ENCODE results near the gene LYPD1.
"Not testable (repeated sequence)": the region's sequence is repeated elsewhere in the genome, so short reads cannot be mapped to it uniquely, and the experiment has no call there.

The LYPD1 gene, protein sequence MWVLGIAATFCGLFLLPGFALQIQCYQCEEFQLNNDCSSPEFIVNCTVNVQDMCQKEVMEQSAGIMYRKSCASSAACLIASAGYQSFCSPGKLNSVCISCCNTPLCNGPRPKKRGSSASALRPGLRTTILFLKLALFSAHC

DNA sequence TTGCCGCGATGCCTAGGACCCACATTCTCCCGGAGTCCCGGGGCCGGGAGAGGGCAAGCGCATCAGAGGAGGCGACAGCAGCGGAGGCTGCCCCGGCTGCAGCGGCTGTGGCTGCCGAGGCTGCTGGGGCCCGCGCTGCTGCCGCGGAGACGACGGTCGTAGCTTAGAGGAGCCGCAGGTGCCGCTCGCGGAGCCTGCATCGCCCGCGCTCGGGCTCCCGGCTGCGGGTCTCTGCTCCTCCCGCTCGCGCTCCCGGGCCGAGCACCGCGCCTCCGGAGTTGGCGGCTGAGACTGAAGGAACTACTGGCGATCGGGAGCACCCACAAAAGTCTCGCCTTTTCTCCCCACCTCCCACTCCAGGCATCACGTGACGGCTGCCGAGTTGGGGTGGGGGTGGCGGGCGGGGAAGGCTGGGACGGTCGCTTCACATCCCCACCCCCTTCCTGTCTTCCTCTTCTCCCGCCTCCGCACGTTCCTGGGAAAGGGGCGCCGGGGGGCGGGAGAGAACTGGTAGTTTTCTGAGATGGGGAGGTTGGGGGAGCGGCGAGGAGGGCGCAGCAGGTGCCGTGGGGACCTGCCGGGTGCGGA is at the start of gene LYPD1:
TSS of gene LYPD1 (minus strand) at position 298 of the 588 bp plus-strand sequence. CDS start at position 25, 273 bp downstream.
- peak; percentile 10 for DNase-seq

DNA sequence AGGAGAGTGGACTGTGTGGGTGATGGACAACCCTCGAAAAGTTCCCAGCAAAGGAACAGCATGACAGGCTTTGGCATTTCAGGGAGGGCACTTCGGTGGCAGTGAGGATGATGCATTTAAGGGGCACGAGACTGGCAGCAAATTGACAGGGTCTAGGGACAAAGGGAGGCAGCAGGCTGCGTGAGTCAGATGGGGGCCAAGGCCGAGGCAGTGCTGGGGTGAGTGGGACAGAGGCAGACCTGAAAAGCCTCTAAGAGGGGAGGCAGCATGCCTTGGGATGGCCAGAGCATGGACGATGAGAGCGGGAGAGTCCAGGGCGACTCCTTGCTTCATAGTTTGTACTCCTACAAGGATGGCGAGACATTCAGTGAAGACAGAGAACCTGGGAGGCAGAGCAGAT is 49.5 kb upstream of the LYPD1 start:
- DNase-seq = no peak

DNA sequence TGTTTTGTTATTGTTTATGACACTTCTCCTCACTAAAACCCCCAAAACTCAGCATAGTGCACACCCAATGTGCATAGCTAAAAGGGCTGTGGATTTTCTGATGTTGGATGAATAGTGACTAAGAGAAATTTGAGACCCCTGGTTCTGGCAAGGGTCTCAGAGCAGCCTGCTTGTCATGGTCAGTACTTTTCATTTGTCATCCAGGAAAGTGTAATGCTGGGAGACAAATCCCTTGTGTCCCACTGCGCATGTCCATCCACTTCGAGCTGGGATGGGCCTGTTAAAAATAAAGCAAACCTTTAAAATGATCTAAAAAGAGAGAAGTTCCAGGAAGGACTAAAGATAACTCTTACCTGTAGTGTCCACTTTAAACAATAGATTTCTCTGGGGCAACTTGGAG is 46.9 kb upstream of the LYPD1 start:
- DNase-seq = no peak

DNA sequence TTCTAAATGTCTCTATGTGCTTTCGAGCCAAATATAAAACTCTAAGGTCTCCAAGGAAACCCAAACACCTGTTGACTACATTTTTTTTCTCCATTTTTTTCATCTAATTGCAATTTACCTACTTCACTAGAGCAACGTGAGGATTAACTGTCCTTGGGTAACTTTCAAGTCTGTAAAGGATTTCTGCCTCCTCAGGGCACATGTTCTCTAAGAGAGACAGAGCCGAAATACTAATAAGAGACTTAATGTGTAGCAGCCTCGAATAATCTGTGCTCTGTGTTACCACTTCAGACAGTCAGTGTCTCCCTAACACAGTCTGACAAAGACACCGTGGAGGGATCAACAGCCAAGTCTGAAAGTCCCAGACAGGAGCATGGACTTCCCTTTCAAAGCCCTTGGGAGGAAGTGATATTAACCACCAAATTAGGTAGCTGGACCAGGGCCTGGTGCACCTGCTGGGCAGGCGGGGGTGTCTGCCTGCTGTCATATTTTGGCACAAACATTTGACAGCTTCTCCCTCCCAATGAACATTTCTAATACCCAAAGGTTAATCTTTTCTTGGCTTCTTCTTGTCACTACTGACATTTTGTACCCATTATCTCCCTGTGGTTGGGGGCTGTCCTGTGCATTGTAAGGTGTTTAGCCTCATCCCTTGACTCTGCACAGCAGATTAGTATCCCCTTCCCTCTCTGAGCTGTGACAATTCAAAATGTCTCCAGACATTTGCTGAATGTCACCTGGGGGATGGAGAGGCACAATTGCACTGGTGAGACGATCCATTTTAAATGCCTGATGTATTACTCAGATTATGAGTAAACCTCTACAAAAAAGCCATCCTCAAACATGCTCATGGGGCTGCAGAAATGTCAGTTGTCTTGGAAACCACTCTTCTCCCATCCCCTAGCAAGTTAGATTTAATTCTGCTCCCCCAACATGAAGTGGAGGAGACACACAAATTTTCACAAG is 45.7 kb upstream of the LYPD1 start:
- DNase-seq = no peak

DNA sequence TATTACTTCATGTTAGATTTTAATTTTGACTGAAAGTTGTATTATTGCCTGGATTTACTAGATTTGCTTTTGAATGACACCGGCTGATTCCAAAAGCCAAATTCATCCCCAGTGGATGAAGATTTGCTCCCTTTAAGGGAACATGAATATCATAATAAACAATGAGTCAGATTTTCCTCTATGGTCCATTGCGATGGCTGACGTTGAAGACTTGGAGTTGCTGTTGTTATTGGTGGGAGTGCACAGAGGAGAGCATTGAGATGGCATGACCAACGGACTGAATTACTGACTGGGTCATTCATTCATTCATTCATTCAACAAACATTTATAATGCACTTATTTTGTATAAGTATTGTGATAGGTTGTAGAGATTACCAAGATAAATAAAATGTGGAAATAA is 33.4 kb upstream of the LYPD1 start:
- no peak for DNase-seq

DNA sequence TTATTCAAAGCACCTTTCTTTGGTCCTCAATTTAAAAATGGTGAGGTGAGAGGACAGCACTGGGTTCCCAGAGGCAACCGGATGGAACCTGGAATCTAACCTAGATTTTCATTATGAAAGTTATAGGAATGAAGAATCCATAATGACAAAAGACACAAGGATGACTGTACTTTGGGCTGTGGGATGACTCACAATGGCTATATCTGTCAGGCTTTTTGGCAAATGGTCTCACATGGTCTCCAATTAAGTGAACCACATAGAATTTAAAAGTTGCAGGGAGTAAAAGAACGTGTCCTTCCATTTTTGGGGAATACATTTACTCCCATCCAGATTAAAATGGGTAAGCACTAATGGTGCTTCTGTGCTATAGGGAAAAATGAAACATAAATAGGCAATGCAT is 31.8 kb upstream of the LYPD1 start:
- no peak for DNase-seq

DNA sequence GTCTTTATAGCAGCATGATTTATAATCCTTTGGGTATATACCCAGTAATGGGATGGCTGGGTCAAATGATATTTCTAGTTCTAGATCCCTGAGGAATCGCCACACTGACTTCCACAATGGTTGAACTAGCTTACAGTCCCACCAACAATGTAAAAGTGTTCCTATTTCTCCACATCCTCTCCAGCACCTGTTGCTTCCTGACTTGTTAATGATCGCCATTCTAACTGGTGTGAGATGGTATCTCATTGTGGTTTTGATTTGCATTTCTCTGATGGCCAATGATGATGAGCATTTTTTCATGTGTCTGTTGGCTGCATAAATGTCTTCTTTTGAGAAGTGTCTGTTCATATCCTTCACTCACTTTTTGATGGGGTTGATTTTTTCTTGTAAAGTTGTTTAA is 29.8 kb upstream of the LYPD1 start:
- not testable (repeated sequence) for DNase-seq

DNA sequence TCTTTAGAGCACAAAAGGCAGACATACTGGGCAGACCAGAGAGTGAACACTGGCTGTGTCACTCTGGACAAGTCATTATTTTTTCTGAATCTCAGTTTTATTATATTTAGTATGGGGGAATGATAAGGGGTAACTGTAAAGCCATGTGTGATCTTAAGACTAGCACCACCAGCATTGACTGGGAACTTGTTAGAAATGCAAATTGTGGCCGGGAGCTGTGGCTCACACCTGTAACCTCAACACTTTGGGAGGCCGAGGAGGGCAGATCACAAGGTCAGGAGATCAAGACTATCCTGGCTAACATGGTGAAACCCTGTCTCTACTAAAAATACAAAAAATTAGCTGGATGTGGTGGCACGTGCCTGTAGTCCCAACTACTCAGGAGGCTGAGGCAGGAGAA is 28.3 kb upstream of the LYPD1 start:
- DNase-seq = not testable (repeated sequence)

DNA sequence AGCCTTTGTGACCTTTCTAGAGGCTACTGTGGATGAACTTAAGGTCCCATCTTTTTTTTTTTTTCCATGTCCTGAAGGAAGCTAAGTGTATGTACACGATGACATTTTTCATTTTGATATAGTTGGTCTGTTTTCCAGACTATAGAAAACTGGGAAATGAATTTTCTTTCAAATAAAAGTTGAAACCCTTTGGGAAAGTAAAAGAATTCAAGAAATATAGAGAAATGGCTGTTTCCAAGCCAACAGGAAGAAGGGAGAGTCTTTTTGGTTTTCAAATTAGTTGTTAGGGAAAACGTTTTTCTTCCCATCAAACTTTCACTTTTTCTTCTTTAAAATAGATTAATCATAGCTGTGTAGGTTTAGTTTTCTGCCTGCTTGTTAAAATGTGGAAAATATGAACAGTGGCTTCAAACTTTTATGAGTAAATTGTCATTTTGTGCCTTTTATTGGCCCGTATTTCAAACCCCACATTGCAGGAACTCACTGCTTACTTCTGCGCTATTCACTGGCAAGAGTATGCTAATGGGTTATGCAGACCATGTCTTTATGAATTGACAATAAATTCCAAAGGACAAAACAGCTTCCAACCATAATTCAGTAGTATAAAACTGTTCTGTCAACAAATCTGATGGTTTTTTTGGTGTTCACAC is 27.7 kb upstream of the LYPD1 start:
- no peak for DNase-seq

DNA sequence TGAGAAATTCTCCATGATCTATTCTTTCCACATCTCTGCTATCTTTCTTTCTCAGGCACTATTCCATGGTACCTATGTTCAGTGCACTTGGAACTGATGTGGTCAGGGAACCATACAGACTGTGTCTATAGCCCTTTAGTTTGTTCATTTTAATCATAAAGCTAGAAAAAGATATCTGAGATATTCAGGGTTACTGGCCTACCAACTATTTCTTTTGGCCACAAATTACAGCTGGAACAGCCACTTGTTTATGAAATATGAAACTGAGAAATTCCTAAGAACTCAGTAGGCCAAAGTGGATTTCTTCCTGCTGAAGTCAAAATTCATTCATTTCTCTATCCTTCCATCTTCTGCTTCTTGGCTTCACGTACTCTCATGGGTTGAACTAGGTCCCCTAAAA is 22.8 kb upstream of the LYPD1 start:
- DNase-seq = no peak

DNA sequence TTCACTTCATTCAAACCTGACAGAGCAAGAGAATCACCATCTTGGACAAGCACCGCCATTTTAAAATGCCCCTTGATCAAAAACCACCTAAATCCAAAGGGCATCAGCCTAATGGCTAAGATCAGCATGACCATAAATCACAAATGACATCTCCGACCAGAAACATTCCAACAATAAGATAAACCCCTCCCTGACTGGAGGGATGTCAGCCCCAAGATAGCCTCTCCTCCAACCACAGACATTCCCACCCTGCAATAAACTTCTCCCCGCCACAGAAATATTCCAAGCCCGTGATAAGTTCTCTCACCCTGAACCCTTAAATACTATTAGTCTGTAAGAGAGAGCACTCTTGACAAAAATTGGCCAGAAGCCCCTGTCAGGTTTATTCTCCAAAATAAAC is 21.6 kb upstream of the LYPD1 start:
- peak; percentile 23 for DNase-seq

DNA sequence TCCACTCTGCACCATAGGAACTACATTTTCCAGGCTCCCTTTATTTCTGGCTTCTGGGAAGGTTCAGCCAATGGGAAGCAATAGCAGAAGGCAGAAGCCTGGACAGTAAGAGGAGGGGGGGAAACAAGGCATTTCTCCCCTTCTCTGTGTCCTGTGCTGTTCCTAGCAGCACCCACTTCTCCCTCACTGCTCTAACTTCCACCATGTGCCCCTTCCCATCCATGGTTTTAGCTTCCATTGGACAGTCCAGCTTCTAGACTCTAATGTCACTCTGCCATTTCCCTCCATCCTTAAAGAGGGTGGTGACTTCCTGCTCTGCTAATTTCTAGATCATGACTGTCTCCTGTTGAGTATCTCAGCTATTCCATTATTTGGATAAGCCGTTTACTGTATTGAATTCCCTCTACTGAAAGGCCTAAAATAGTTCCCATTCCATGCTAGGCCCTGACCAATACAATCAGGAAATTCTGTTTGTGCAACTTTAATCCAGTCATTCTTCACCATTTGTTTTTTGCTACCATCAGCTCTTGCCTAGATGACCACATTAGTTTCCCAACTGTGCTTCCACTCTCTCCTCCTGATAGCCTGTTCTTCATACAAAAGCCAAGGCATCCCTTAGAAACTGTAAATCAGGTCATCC is 20.8 kb upstream of the LYPD1 start:
- no peak for DNase-seq

DNA sequence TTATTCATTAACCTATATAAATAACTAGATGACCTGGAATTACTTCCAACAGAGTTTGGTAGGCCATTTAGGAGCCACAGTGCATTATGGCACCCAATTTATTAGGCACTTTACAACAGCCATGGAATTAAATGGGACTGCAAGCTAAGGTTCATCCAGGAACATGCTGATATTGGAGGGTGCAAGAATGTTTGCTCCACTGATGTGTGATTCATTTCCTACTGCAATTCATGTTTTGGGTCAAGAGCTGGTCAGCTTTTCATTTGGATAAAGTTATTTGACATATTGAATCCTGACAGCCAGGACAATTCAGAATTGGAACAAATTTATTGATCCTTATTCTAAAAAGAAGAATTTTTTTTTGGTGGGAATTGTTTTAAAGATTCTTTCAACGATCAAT is 11.8 kb upstream of the LYPD1 start:
- DNase-seq = no peak

DNA sequence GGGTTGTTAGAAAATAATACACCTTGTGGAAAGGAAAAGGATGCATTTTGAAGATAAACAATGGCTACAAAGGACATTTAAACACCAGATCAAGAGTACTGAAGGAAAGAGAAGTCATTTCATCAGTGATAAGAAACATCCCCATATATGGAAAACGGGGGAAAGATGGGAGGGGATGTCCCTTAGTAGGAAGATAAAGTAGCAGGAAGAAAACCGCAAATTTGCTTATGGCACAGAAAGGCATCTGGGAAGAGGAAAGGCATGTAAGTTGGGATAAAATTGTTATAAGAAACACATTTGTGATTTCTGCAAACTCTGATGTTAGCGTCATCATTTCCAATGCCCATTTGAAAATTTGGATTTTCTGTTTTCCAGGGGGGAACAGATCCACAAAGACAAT is 10.5 kb upstream of the LYPD1 start:
- no peak for DNase-seq

DNA sequence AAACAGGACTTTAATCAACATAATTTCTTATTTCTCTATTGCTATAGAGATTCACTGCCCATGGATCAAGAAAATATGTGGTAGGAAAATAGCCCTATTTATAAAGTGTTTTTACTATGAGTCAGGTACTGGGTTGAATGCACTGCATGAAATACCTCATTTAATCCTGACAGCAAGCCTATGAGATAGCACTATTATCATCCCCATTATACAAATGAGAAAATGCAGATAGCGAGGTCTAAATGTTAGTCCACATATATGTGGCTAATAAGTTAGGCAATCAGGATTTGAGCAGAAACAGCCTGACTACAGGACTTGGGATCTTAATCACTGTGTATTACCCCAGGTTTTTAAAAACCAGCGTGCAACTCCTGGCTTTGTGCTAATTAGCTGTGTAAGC is 8.5 kb upstream of the LYPD1 start:
- DNase-seq = peak; percentile 29

DNA sequence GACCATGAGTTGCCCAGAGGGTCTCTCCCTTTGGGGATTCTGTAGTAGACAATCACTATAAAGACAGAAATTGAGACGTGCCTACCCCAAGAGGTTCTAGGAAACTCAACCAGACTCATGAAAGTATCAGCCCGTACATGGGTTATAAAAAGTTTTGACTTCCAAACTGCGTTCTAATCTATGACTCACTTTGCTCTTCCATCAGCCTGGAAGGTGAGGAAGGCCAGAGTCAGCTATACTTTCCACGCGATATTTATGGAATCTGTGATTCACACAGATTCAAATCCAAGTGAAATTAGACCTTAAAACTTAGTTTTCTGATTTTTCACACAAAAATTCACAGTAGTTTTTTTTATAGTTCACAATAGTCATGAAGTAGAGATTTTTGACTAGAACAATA is 7.7 kb upstream of the LYPD1 start:
- DNase-seq = peak; percentile 63

DNA sequence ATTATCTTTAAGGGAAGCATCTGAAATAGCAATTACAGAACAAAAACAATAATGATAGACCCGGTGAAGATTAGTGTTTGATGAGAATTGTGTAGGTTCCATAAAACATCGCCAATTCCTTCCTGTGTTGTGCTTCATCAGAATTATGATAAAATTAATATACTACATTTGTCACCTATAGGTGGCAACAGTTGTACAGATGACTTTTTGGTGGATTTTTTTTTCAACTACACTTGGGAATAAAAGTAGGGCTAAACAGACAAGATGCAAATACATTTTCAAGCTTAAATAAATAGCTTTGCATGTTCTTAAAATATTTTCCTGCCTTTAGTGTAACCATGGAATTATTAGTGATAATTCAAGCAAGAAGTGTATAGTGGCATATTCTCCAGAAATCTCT is 7.0 kb upstream of the LYPD1 start:
- no peak for DNase-seq

DNA sequence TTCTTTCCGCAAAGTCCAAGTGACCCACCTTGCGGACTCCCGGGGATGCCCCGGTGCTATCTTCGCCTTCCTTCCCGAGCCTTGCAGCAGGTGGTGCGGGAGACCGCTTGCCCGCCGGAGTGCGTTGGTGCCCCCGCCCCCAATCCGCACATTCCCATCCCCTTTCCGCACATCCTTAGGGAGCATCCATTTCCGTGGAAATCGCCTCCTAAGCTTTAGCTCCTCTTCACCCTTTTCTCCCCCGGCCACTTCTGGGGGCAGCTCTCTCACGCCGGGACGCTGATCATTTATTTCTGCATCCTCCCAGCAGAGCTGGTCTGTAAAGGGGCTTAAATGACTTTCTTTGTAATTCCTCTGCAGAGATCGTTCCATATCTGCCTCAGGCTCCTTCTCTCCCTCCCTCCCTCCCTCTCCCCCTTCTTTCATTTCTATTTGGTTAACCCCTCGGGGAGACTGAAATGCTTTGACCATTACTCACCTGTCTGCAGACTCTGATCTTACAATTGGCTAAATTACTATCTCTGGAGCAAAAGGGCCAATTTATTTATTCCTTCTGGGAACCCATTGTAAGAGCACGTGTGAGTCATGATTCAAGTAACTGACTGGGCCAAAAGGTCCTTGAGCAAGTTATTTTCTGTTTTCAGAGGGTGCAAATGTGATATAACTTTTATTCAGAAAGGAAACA is 1.3 kb upstream of the LYPD1 start:
- DNase-seq = peak; percentile 77

DNA sequence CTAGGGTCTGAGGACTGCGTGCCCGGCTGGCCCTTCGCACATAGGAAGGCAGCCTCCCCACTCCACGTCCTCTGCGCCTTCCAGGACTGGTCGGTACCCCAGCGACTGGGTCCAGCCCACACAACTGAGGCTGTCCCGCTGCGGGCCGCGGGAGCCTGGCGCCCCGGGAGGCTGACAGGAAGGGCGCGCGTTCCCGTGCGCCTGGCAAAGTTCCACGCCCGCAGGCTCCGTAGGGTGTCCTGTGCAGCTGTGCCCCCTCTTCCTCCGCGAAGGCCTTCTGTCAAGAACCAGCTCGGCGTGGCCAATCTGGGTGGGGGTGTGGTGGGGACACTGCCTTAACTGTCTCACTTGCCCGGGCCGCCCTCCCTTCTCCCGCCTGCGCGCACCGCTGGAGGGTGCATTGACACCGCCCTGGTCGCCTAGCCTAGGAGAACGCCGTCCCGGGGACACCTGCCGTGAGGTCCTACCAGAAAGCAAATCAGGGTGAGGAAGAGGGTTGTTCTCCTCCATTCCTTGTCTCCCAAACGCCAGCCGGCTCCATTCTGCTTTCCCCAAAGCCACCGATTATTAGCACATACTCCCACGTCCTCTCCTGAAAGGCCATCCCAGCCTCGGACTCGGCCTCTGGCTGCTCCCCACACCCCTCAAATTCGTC is 618 bp upstream of the LYPD1 start:
- DNase-seq = peak; percentile 31

DNA sequence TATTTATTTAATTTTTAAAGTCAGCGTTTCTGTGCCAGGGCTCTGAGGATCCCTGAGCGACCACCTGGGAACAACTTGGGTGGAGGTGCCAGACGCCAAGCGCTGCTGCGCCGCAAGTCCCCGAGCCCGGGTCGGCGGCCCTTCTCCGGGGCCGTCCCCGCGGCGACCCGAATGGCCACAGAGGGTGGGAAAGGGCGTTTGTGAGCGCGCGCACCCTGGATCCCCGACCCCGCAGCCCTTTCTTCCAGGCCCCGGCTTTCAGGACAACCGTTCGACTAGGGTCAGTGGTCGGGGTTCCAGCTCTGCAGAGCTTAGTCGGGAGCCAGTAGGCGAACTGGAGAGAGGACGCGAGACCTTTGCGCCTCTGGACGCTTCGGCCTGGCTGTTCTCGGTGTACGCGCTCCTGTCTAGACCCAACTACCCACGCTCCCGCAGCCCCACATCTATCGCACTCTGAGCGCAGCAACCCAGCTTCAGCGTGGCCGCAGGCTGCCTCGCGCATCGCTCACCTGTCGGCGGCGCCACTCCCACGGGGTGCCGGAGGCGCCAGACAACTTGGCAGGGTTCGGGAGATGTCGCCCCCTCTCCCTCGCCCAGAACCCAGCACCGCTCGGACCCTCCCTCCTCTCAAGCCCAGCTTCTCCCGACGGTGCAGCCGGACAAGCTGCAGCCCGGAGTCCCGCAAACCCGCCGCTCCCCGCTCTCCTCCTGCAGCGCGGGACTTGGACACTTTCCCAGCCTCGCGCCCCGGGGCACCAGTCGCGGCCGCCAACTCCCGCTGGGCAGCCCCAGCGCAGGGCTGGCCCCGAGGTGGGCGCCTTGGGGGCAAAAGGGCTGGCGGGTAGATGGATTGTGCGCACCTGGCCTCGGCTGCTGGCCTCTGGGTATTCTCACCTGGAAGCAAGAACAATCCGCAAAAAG is 758 bp downstream of the LYPD1 start:
- DNase-seq = no peak
